IgD-negative memory B cell (primary cell): ENCODE results near the gene SERPINA4. TPM values are rescaled to one million over a fixed set of nuclear protein-coding genes. Genes with fewer than 3 reads are reported as not detected.

ENCODE experiments used
- H3K27ac Mint-ChIP-seq, 3 donors: one replicate each; pipeline ENCODE4 v1.8.0; 2020 to 2022; ENCODE audit warnings: mild to moderate bottlenecking in 3 of 3, mixed read lengths in 3 of 3, moderate library complexity in 1 of 3
- H3K27me3 Mint-ChIP-seq: one replicate; pipeline ENCODE4 v1.8.0; 2021; ENCODE audit warnings: mixed read lengths
- H3K36me3 Mint-ChIP-seq: one replicate; pipeline ENCODE4 v1.8.0; 2020; ENCODE audit warnings: mild to moderate bottlenecking, mixed read lengths
- H3K4me1 Mint-ChIP-seq, 3 donors: one replicate each; pipeline ENCODE4 v1.8.0; 2020 to 2022; ENCODE audit warnings: mixed read lengths in 3 of 3, mild to moderate bottlenecking in 1 of 3
- H3K4me3 Mint-ChIP-seq, 4 donors: one replicate each; pipeline ENCODE4 v1.8.0; 2020 to 2022; ENCODE audit warnings: mild to moderate bottlenecking in 4 of 4, mixed read lengths in 4 of 4, moderate library complexity in 3 of 4
- H3K9me3 Mint-ChIP-seq, 3 donors: one replicate each; pipeline ENCODE4 v1.8.0; 2020 to 2021; ENCODE audit warnings: mixed read lengths in 3 of 3, mild to moderate bottlenecking in 1 of 3
- polyA plus RNA-seq: library from polyadenylated mRNA; unstranded; fragments of 300-500 nt; fragmentation: Illumina TruSeq; gene quantifications from one replicate; pipeline ENCODE4 v1.2.3, GENCODE V29; 2021

Gene SERPINA4
- not detected for polyA plus RNA-seq

GRCh38 chr14:94560751-94561655, at the start of gene SERPINA4:
Gene SERPINA4, plus strand, starts transcription at chr14:94561442. Its CDS starts 2,041 bp downstream, at chr14:94563483.
- Mint-ChIP-seq H3K9me3 (peaks cover 0 to 9% (median 0%) of the 10 kb centered on the region in 3 donors), H3K27me3 (peaks cover 3% of the 10 kb centered on the region), H3K36me3 (no peaks in the 10 kb centered on the region), H3K4me3 (no peak within 1 kb of the TSS), H3K4me1 (peaks cover 0 to 2% (median 0%) of the 10 kb centered on the region in 3 donors), H3K27ac (no peak within 1 kb of the TSS)

- Mint-ChIP-seq H3K4me3 (no peak overlapping the region), H3K27me3 (peaks cover 7% of the 10 kb centered on the region), H3K27ac (no peak overlapping the region), H3K4me1 (no peaks in the 10 kb centered on the region), H3K9me3 (peaks cover 0 to 3% (median 0%) of the 10 kb centered on the region in 3 donors), H3K36me3 (no peaks in the 10 kb centered on the region)
These were observed 46.9 kb upstream of the SERPINA4 start for GRCh38 chr14:94514351-94514750.

- Mint-ChIP-seq H3K27me3 (peaks cover 7% of the 10 kb centered on the region), H3K4me3 (no peak overlapping the region), H3K9me3 (peaks cover 0 to 3% (median 0%) of the 10 kb centered on the region in 3 donors), H3K36me3 (no peaks in the 10 kb centered on the region), H3K27ac (no peak overlapping the region), H3K4me1 (no peaks in the 10 kb centered on the region)
These were observed 45.8 kb upstream of the SERPINA4 start for GRCh38 chr14:94515426-94515825.

DNA sequence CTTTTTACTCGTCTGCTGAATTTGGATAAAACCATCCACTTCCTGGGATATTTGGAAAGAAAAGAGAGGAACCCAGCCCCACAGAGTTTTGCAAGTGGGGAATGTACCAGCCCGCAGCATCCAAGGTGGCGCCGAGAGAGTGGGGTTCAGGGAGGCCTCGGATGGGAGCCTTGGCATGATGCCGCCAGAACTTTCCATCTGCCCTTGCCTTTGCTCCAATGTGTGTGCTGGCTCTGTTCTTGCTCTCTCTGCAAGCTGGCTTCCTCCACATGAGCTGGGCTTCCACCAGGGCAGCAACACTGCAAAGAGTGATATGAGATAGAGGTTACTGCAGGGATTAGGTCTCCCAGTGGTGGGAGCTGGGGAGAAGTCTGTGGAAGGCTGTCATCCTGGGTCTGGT, 45.4 kb upstream of the SERPINA4 start:
- Mint-ChIP-seq H3K27ac (no peak overlapping the region), H3K4me1 (no peaks in the 10 kb centered on the region), H3K36me3 (no peaks in the 10 kb centered on the region)

DNA sequence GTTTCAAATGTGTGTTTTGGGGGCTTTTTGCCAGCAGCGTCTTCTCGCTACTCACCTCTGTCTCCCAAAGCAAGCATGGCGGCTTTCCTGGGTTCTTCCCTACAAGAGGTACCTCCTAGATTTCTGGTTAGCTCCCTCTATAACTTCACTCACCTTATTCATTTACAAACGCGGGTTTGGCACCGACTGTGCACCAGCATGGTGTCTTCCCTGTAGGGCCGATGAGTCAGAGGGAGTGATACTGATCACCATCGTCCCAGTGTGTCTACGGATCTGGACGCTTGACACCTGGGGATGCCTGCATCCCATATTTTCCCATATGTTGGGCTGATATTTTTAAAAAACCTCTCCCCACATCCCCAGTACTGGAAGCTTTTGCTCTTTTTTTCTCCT, 44.0 kb upstream of the SERPINA4 start:
- H3K27ac Mint-ChIP-seq: no peak overlapping the region
- no peaks in the 10 kb centered on the region for H3K36me3 Mint-ChIP-seq
- peaks cover 7% of the 10 kb centered on the region for H3K27me3 Mint-ChIP-seq
- peaks cover 0 to 3% (median 0%) of the 10 kb centered on the region in 3 donors for H3K9me3 Mint-ChIP-seq
- H3K4me1 Mint-ChIP-seq: no peaks in the 10 kb centered on the region
- no peak overlapping the region for H3K4me3 Mint-ChIP-seq

More for the DNA sequence above, 45.4 kb upstream of the SERPINA4 start:
- peaks cover 0 to 3% (median 0%) of the 10 kb centered on the region in 3 donors for H3K9me3 Mint-ChIP-seq
- H3K27me3 Mint-ChIP-seq: peaks cover 7% of the 10 kb centered on the region
- no peak overlapping the region for H3K4me3 Mint-ChIP-seq

DNA sequence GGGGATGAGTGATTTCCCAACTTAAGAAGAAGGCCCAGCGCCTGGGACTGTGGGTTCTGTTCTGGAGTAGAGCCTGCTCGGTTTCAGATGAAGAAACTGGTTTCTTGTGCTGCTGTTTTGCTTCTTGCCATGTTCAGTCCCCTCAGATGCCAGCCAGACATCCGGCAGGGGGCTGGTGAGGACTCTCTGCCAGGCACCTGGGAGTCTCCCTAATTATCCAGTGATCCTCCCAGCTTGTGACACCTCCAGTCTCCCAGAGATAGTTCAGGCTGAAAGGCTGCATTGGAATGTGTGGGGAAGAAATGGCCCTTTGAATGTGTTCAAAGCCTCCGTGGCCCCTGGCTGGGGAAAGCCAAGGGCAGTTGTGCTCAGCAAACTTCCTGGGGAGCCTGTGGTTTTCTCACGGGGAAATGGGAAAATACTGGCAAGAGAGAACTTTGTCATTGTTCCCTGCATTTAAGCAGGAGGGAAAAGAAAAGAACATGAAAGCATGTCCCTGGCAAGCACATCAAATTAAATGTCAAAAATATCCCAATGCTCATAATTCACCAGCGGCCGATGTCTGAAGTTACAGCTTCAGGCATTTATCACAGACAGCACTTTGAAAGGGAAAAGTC, 43.5 kb upstream of the SERPINA4 start:
- no peaks in the 10 kb centered on the region for H3K36me3 Mint-ChIP-seq
- peaks cover 0 to 3% (median 0%) of the 10 kb centered on the region in 3 donors for H3K9me3 Mint-ChIP-seq

DNA sequence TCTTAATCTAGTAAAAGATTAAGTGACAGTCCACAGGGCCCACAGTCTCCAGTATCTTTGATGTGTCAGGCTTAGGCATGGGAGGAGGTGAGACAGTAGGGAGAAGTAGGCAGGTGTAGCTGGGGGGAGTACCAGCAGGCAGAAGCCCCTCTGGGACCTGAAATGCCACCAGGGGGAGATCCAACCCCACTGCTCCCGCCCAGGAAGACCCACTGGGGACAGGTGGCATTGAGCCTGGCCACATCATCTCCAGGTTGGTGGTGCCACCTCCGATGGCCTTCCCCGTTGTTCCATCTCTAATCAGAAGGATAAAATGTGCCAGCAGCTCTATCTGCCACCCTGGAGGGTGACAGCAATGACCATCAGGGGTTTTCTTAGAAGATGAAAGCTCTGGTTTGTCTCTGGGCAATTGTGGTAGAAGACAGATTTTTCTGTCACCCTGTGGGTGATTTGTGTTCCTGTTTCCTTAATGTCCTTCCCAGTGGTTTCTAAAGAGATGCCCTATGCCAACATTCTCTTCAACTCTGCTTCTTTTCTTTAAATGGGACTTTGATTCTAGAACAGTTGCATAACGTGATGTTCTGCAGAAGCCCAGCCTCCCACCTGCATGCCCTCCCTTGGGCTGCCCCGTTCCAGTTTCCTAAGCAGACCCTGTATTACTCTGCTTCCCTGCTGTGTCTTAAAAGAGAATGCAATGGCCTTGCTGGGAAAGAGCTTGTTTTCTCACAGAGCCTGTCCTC, 39.7 kb upstream of the SERPINA4 start:
- no peaks in the 10 kb centered on the region for H3K36me3 Mint-ChIP-seq

More for the DNA sequence above, 43.5 kb upstream of the SERPINA4 start:
- H3K27me3 Mint-ChIP-seq: peaks cover 7% of the 10 kb centered on the region
- no peak overlapping the region for H3K4me3 Mint-ChIP-seq
- H3K4me1 Mint-ChIP-seq: no peaks in the 10 kb centered on the region
- H3K27ac Mint-ChIP-seq: no peak overlapping the region

DNA sequence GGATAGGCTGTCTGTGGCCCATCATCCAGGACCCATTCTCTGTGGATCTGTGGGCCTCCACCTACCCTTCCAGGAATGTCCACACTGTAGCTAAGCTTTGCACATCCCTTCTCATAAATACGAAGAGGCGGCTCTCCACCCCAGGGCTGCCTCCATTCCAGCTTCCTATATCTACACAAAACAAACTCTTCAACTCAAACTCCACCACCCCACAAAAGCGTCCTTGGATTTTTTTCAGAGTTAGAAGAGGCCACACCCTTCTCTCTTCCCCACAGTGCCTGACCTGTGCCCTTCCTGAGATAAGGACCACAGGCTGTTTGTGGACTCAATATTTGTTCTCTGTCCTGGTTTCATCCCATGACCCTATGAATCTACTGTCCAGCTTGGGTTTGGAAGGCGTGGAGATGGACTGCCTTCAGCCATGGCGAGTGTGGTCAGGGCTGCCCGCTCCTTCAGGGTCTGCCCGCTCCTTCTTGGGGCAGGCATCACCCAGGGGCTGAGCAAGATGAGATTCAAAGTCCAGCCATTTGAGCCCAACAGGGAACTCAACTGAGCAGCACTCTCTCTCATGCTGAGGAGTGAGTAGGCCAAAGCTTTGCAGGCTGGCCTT, 39.0 kb upstream of the SERPINA4 start:
- Mint-ChIP-seq H3K27ac (no peak overlapping the region), H3K27me3 (peaks cover 3% of the 10 kb centered on the region), H3K36me3 (no peaks in the 10 kb centered on the region)

More for the DNA sequence above, 39.7 kb upstream of the SERPINA4 start:
- Mint-ChIP-seq H3K9me3 (peaks cover 0 to 3% (median 0%) of the 10 kb centered on the region in 3 donors), H3K4me3 (no peak overlapping the region), H3K27ac (no peak overlapping the region), H3K27me3 (peaks cover 3% of the 10 kb centered on the region), H3K4me1 (no peaks in the 10 kb centered on the region)

DNA sequence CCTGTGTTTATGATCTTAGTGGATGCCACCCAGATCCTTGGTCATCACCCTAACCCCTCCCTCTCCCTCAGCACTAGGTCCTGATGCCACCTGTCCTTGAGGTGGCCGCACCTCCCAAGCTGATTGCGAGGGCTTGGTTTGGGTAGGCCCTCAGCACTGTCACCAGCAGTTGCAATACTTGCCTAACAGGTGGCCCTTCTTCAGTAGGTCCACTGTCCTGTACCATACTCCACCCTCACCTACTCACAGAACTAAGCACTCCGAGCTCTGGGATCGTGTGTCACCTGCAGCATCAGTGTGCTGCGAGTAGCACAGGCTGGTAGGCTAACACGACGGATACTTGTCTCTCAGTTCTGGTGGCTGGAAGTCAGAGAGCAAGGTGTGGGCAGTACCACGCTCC, 38.0 kb upstream of the SERPINA4 start:
- no peak overlapping the region for H3K4me3 Mint-ChIP-seq
- H3K9me3 Mint-ChIP-seq: peaks cover 0 to 3% (median 2%) of the 10 kb centered on the region in 3 donors
- no peak overlapping the region for H3K27ac Mint-ChIP-seq

More for the DNA sequence above, 39.0 kb upstream of the SERPINA4 start:
- Mint-ChIP-seq H3K4me1 (no peaks in the 10 kb centered on the region), H3K4me3 (no peak overlapping the region), H3K9me3 (peaks cover 0 to 3% (median under 1%) of the 10 kb centered on the region in 3 donors)

GRCh38 chr14:94524093-94524492, 37.1 kb upstream of the SERPINA4 start:
- H3K27ac Mint-ChIP-seq: no peak overlapping the region
- no peaks in the 10 kb centered on the region for H3K4me1 Mint-ChIP-seq
- H3K4me3 Mint-ChIP-seq: no peak overlapping the region
- H3K36me3 Mint-ChIP-seq: no peaks in the 10 kb centered on the region
- peaks cover 5% of the 10 kb centered on the region for H3K27me3 Mint-ChIP-seq
- peaks cover 0 to 2% (median 0%) of the 10 kb centered on the region in 3 donors for H3K9me3 Mint-ChIP-seq

More for the DNA sequence above, 38.0 kb upstream of the SERPINA4 start:
- H3K36me3 Mint-ChIP-seq: no peaks in the 10 kb centered on the region
- H3K27me3 Mint-ChIP-seq: peaks cover 5% of the 10 kb centered on the region
- H3K4me1 Mint-ChIP-seq: no peaks in the 10 kb centered on the region

DNA sequence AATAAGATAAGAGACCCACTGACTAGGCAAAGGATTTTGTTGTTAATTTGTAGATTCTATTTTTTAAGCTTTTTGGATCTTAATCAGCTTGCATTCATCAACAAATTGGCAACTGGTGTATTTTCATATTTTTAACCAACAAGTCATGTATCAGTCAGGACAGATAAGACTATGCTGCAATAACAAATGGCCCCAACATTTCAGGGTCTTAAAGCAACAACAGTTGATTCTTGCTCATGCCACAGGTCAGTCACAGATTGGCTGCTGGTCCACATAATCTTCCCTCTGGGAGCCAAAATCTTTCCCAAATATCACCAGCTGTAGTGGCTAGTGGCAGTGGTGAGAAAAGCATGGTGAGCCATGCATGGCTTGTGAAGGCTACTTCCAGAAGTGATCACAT, 30.1 kb upstream of the SERPINA4 start:
- H3K27me3 Mint-ChIP-seq: peaks cover 2% of the 10 kb centered on the region
- H3K36me3 Mint-ChIP-seq: no peaks in the 10 kb centered on the region
- H3K27ac Mint-ChIP-seq: no peak overlapping the region
- H3K9me3 Mint-ChIP-seq: peaks cover 2 to 5% (median 3%) of the 10 kb centered on the region in 3 donors
- no peak overlapping the region for H3K4me3 Mint-ChIP-seq
- no peaks in the 10 kb centered on the region for H3K4me1 Mint-ChIP-seq

DNA sequence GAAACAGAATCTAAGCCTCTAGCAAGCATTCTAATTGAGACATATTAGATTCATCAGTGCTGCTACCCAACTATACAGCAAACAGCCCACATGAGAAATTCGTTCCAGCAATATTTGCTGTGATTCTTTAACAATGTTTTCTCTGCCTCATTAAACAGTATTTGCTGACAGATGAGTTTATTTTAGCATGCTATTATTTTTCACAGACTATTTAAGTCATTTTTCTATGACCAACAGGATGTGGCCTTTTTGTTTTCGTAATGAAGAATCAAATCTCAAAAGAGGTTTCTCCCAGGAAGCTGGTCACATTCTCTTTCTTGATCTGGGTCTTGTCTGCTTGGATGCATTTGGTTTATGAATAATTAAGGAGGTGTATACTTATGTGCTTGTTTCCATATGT, 28.8 kb upstream of the SERPINA4 start:
- Mint-ChIP-seq H3K4me3 (no peak overlapping the region), H3K36me3 (no peaks in the 10 kb centered on the region), H3K27me3 (peaks cover 2% of the 10 kb centered on the region), H3K4me1 (no peaks in the 10 kb centered on the region), H3K27ac (no peak overlapping the region), H3K9me3 (peaks cover 0 to 13% (median 3%) of the 10 kb centered on the region in 3 donors)

DNA sequence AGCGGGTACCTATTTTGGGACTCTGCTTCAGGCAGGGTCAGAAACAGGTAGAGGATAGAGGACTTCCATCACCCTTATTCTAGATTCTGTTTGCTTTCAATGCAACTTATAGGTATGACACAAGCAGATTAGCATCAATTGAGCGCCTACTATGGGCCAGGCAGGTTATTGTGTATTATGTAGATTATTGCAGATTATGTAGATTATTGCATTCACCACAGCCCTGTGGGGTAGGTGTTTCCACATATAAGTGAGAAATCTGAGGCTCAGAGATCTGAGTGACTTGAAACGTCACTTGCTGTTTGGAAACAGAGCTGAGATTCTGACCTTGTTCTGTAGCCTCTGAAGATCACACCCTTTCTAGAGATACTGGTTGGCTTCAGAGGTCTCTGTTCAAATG, 25.7 kb upstream of the SERPINA4 start:
- Mint-ChIP-seq H3K4me1 (no peaks in the 10 kb centered on the region), H3K9me3 (peaks cover 3 to 16% (median 4%) of the 10 kb centered on the region in 3 donors), H3K4me3 (no peak overlapping the region), H3K27ac (no peak overlapping the region), H3K27me3 (peaks cover 10% of the 10 kb centered on the region), H3K36me3 (no peaks in the 10 kb centered on the region)

DNA sequence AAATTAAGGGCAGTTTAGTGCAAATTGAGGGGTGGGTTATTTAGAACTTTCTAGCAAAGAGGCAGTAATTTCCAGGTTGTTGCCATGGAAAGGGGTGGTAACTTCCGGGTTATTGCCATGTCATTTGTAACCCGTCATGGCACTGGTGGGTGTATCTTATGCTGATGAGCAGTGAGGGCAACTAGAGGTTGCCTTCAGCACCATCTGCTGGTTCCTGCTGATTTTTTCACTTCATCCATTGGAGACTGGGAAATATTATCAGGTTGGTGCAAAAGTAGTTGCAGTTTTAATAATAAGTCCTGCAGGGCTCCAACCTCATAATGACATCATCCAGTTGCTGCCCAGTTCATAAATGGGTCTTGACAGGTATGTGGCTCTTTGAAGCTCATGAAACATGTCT, 24.4 kb upstream of the SERPINA4 start:
- H3K27ac Mint-ChIP-seq: no peak overlapping the region
- no peaks in the 10 kb centered on the region for H3K36me3 Mint-ChIP-seq
- H3K27me3 Mint-ChIP-seq: peaks cover 10% of the 10 kb centered on the region
- peaks cover 0 to 11% (median 7%) of the 10 kb centered on the region in 3 donors for H3K9me3 Mint-ChIP-seq
- H3K4me3 Mint-ChIP-seq: no peak overlapping the region
- H3K4me1 Mint-ChIP-seq: no peaks in the 10 kb centered on the region
